ENCODE results near the gene TMEM132A. TPM values are rescaled to one million over a fixed set of nuclear protein-coding genes. Genes with fewer than 3 reads are reported as not detected.
A peak's percentile ranks its signal among the peaks of the same experiment; 100 is the strongest.

Gene TMEM132A
- total and polyA plus RNA-seq, 2 of the 13 experiments (the other 11 are each of a cell fraction or from before 2014, with no cell fraction given): 11.1 to 32.9 TPM

- peak; percentile 59; the same call in 1 of the 2 replicates for TF ChIP-seq PRDM15 (CRISPR knock-in tag; IDR thresholded peaks at IDR 0.05)
- 0 out of 2 replicates have a peak, but pooled peaks have one; percentile 39 for TF ChIP-seq ZNF274 (CRISPR knock-in tag; IDR thresholded peaks at IDR 0.05)
- no peak for TF ChIP-seq MATR3 (CRISPR knock-in tag; IDR thresholded peaks at IDR 0.05)
- peak; percentile 99 for TF ChIP-seq NR2F2 (IDR thresholded peaks at IDR 0.05; ENCODE audit: borderline replicate concordance, low read depth)
- TF ChIP-seq ZNF337 (CRISPR knock-in tag; IDR thresholded peaks at IDR 0.05; ENCODE audit: borderline replicate concordance, low read depth): no peak
- TF ChIP-seq SP1 (IDR thresholded peaks at IDR 0.05): no peak
- no peak; the same call in 1 of the 2 replicates for TF ChIP-seq SP1 (CRISPR knock-in tag; IDR thresholded peaks at IDR 0.05)
- TF ChIP-seq ARID4A (CRISPR knock-in tag; IDR thresholded peaks at IDR 0.05; ENCODE audit: borderline replicate concordance): peak; percentile 89; the same call in 1 of the 2 replicates
- TF ChIP-seq ZNF704 (CRISPR knock-in tag; IDR thresholded peaks at IDR 0.05; ENCODE audit: borderline replicate concordance): no peak; the same call in 1 of the 2 replicates
- peak; percentile 15 for TF ChIP-seq YY1 (IDR thresholded peaks at IDR 0.05; ENCODE audit: insufficient read depth, insufficient replicate concordance, low read depth, low read length)
- peak; percentile 83 for TF ChIP-seq ARNTL (CRISPR knock-in tag; IDR thresholded peaks at IDR 0.05)
- peak; percentile 64; the same call in 1 of the 2 replicates for TF ChIP-seq ZSCAN29 (CRISPR knock-in tag; conservative IDR thresholded peaks at IDR 0.05)
- TF ChIP-seq PAXIP1 (CRISPR knock-in tag; conservative IDR thresholded peaks at IDR 0.05): peak; percentile 96
- no peak for TF ChIP-seq ZNF784 (CRISPR knock-in tag; IDR thresholded peaks at IDR 0.05; ENCODE audit: borderline replicate concordance)
Observed at GRCh38 chr11:60880643-60881282, 43.5 kb upstream of the TMEM132A start (continued).
